Measurements from ENCODE around the gene PDE4D.

PDE4D gene

DNA sequence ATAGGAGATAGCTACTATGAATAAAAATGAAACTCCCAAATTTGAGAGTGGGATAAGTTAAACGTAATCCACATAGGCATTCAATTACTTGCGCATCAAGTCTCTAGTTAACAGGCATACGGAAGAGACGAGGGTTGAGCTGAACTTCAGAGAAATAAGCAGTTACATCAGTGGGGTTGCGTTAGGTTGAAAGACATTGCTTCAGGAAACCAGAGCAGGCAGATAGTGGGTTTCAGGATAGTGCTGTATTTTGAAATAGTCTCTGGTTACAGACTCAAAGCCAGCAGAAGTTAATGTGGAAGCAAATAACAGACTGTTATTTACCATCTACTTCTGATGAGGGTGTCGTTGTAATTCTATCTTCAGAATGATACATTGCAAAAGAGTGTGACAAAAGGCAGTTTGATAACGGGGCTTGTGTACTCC lies 533.4 kb downstream of the PDE4D start:
- no peaks in the 10 kb centered on the region for H3K36me3 ChIP-seq
- TF ChIP-seq, protein P1, sequence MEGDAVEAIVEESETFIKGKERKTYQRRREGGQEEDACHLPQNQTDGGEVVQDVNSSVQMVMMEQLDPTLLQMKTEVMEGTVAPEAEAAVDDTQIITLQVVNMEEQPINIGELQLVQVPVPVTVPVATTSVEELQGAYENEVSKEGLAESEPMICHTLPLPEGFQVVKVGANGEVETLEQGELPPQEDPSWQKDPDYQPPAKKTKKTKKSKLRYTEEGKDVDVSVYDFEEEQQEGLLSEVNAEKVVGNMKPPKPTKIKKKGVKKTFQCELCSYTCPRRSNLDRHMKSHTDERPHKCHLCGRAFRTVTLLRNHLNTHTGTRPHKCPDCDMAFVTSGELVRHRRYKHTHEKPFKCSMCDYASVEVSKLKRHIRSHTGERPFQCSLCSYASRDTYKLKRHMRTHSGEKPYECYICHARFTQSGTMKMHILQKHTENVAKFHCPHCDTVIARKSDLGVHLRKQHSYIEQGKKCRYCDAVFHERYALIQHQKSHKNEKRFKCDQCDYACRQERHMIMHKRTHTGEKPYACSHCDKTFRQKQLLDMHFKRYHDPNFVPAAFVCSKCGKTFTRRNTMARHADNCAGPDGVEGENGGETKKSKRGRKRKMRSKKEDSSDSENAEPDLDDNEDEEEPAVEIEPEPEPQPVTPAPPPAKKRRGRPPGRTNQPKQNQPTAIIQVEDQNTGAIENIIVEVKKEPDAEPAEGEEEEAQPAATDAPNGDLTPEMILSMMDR (IDR thresholded peaks at IDR 0.05; ENCODE audit: low read depth, low read length) = no peak
- H3K27ac ChIP-seq = no peak overlapping the region
- DNase-seq = no peak
- H3K4me3 ChIP-seq (ENCODE audit: low read depth, low read length) = no peak overlapping the region
- no peaks in the 10 kb centered on the region for H3K27me3 ChIP-seq (ENCODE audit: insufficient read depth, low read depth, severe bottlenecking)
- no peaks in the 10 kb centered on the region for H3K9me3 ChIP-seq (ENCODE audit: severe bottlenecking)

GRCh38 chr5:59358005-59358861 lies 535.3 kb downstream of the PDE4D start:
- Histone ChIP-seq H3K4me3 (ENCODE audit: low read depth, low read length) (no peak overlapping the region), H3K27ac (peak overlapping the region; percentile 59), H3K9me3 (ENCODE audit: severe bottlenecking) (no peaks in the 10 kb centered on the region), H3K27me3 (ENCODE audit: insufficient read depth, low read depth, severe bottlenecking) (no peaks in the 10 kb centered on the region), H3K36me3 (no peaks in the 10 kb centered on the region)
- peak; percentile 69 for DNase-seq
- TF ChIP-seq, protein P1 (IDR thresholded peaks at IDR 0.05; ENCODE audit: low read depth, low read length) = no peak

- H3K4me3 ChIP-seq (ENCODE audit: low read depth, low read length) = no peak overlapping the region
- H3K27me3 ChIP-seq (ENCODE audit: insufficient read depth, low read depth, severe bottlenecking) = no peaks in the 10 kb centered on the region
- peak overlapping the region; percentile 44 for H3K27ac ChIP-seq
- no peaks in the 10 kb centered on the region for H3K36me3 ChIP-seq
- TF ChIP-seq, protein P1 (IDR thresholded peaks at IDR 0.05; ENCODE audit: low read depth, low read length) = no peak
- no peaks in the 10 kb centered on the region for H3K9me3 ChIP-seq (ENCODE audit: severe bottlenecking)
- peak; percentile 48 for DNase-seq
These were observed 536.0 kb downstream of the PDE4D start for GRCh38 chr5:59357381-59357977.

DNA sequence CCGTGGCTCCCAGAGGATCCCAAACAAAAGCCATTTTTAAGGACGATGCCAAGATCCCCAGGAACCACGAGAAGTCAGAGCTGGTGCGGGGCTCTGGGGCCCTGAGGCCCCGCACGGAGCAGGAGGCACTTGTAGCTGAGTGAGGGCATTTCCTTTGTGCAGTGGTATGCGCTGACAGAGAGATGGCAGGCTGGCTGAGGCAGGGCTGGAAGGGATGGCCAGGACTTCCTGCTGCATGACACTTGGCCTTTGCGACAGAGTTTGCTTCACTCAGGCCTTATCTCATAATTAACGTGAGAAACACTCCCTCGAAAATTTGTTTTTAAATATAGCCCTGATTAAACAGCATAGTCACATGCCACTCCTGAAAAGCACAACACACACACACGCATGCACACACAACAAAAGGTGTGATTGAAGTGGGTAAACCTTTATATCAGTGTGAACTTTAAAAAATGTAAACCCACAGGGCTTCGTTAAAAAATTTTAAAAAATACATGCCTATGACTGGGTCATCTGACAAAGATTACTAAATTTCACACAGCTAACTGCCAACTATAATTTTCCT lies 536.6 kb downstream of the PDE4D start:
- H3K36me3 ChIP-seq = no peaks in the 10 kb centered on the region
- DNase-seq = peak; percentile 18
- no peak overlapping the region for H3K4me3 ChIP-seq (ENCODE audit: low read depth, low read length)
- H3K27me3 ChIP-seq (ENCODE audit: insufficient read depth, low read depth, severe bottlenecking) = no peaks in the 10 kb centered on the region
- H3K9me3 ChIP-seq (ENCODE audit: severe bottlenecking) = no peaks in the 10 kb centered on the region
- no peak overlapping the region for H3K27ac ChIP-seq
- TF ChIP-seq, protein P1 (IDR thresholded peaks at IDR 0.05; ENCODE audit: low read depth, low read length) = no peak

GRCh38 chr5:59354811-59355210 lies 538.7 kb downstream of the PDE4D start:
- Histone ChIP-seq H3K4me3 (ENCODE audit: low read depth, low read length) (no peak overlapping the region), H3K27ac (no peak overlapping the region), H3K27me3 (ENCODE audit: insufficient read depth, low read depth, severe bottlenecking) (no peaks in the 10 kb centered on the region), H3K9me3 (ENCODE audit: severe bottlenecking) (no peaks in the 10 kb centered on the region), H3K36me3 (no peaks in the 10 kb centered on the region)
- TF ChIP-seq, protein P1 (IDR thresholded peaks at IDR 0.05; ENCODE audit: low read depth, low read length) = no peak
- DNase-seq = no peak
